HG03354 (cell line): ENCODE data around the gene KRTAP5-4.
"Not testable (repeated sequence)": the region's sequence is repeated elsewhere in the genome, so short reads cannot be mapped to it uniquely, and the experiment has no call there.

Source experiments
- ATAC-seq: cut with Tn5 transposase; IDR thresholded peaks from one replicate; pipeline ENCODE4 v1.9.1; 2021; ENCODE audit warnings: mild to moderate bottlenecking; ENCODE audit not compliant: unreplicated experiment, poor library complexity, severe bottlenecking

Gene KRTAP5-4

DNA sequence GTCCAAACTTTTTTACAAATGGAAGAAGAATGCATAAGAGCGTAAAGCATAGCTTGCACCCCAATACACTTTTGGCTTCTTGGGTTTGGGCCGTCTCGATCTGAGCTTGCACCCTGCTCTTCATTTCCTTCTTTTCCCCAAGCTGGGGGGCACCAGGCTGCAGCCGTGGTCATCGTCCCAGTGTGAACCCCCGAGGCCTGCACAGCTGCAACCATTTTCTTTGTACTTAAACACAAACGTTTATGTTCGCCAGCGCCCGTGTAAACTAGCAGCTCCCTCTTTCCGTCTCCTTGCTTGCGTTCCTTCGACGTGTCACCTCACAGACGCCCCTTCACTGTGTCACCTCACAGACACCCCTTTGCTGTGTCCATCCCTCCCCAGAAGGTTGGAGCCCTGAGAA lies 17.7 kb upstream of the KRTAP5-4 start:
- ATAC-seq, result no peak

DNA sequence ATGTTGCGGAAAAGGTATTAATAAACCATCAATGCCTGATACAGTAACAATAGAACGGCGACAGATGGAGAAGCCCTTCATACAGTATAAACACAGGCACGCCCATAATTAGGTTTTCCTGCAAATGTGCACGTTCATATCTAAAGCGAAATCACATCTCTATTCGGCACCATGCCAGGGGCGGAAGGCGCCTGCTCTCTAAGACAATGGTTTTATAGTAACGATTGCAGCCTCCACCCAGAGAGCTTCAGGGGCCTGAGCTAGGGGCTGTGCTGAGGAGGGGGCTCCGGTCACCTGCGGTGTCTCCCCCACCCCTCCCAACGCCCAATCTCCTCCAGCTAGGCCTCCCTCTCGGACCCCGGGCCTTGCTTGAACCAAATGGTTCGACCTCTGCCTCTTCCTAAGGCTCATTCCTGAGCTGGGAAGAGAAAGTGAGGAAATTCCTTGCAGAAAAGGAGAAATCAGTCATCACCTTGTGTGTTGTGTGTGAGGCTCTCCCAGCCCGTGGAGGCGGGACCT lies 17.2 kb upstream of the KRTAP5-4 start:
- ATAC-seq, result no peak

DNA sequence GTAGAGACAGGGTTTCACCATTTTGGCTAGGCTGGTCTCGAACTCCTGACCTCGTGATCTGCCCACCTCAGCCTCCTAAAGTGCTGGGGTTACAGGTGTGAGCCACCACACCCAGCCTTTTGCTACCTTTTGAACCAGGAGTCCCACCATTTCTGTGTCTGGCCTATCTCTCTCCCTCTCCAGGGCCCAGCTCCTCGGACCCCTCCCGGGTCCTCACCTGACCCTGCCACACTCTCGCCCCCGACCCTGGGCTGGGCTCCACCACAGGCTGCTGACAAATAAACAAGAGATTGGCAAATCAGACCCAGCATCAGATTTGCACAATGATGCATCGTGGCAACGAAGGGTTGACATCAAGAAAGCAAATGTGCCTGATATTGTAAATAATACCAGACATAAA lies 16.4 kb upstream of the KRTAP5-4 start:
- no peak for ATAC-seq

DNA sequence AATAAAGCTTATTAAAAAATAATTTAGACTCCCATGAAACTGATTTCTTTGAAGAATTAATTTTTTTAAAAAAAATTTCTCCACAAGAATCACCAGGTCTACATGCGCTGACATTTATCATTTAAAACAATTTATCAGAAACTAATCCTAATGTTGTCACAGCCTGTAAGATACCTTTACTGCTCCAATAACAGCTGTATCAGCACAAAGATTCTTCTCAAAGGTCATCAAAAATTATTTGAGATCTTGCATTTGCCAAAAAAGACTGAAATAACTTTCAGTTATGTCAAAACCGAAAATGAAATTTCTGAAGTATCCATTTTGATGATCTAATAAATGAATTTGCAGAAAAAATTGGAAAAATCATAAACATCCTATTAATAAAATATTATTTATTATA lies 15.7 kb upstream of the KRTAP5-4 start:
- ATAC-seq, result no peak

DNA sequence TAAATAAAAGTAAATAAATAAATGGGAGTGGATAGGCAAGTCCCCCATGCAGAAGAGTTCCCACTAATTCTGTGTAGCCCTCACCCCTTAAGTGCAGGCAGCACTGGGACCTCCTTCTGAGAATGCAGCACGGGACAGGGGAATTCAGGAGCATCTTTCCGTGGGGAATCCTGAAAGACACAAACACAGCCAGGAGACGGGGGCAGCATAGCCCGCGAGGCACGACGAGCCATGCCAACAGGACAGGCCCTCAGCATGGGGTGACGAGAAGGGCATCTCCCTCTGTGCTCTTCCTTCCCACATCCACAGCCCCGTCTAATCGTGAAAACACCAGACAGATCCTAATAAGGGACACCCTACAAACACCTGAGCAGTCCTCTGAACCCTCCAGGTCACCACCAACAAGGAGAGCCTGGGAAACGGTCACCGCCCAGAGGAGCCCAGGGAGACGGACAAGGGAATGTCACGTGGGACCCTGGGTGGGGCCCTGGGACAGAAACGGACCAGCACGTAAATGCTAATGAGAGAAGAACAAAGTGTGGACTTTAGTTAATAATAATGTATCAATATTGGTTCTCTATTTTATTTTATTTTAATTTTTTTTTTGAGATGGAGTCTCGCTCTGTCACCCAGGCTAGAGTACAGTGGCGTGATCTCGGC lies 14.5 kb upstream of the KRTAP5-4 start:
- no peak for ATAC-seq

DNA sequence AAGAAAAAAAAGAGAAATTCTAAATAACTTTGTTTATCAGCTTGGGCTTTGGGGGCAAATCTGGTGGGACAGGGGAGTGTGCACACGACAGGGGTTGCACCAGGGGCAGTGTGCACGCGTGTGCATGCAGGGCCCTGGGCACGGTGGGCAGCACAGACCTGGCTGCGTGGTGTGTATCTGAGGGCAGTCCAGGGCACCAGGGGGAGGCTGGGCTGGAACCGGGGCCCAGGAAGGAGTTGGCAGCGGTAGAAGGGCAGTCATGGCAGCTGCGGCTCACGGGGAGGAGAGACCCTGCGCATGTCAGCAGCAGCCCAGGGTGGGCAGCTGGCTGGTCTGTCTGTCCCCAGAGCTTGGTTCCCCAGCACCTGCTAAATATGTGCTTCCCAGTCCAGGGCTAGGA lies 11.9 kb upstream of the KRTAP5-4 start:
- no peak for ATAC-seq

DNA sequence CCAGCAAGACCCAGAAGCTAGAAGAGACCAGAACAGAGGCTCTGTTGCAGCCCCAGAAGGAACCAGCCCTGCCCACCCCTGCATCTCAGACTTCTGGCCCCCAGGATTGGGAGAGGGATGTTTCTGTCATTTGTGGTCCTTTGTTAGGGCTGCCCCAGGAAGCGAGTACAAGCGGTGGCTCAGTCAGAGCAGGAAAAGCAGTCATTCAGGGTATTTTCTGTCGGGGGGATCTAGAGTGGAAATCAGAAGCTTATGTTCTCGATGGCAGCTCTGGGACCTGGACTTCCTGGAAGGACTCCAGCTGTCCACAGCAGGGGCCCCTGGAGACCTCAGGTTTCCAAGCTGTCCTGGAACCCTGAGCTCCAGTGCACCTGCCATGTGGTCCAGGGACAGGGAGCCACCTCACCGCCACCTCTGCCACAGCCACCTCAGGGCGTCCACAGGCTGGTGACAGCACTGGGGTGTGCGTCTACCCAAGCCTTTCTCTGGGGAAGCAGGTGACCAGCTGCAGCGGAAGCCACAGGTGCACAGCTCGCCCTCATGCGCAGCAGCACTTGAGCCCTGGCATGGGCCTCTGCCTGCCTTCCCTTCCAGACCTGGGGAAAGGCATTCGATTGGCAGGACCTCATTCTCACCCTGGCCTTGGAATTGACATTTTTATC lies 10.2 kb upstream of the KRTAP5-4 start:
- no peak for ATAC-seq

DNA sequence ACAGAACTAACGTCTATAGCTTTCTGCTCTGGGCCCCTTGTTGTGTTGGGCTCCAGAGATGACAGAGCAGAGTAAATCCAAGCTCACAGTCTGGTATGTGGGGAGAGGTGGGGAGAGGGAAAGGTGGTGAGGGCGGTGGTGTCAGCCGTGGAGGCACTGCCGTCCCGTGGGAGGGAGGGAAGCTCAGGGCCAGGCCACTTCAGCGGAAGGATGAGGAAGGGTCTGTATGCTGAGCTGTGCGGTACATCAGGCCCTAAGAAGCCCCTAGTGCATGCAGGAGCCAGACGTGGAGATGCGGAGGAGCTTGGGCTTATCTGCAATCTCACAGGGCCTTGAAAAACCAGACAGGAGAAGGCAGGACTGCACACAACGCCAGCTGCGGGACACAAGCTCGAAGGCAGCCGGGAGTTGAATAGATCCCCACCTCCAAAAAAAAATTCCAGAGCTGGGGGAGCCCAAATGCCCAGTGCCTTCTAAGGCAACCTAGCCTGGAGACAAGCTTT lies 9.2 kb upstream of the KRTAP5-4 start:
- ATAC-seq, result no peak

DNA sequence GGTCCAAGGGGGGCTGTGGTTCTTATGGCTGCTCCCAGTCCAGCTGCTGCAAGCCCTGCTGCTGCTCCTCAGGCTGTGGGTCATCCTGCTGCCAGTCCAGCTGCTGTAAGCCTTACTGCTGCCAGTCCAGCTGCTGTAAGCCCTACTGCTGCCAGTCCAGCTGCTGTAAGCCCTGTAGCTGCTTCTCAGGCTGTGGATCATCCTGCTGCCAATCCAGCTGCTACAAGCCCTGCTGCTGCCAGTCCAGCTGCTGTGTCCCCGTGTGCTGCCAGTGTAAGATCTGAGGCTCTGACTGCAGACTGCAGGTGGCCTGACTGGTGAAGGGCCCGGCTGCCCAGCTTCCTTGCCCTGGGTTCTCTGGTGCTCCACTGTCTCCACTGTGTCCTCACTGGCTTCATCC lies 8.3 kb upstream of the KRTAP5-4 start:
- ATAC-seq, result no peak

DNA sequence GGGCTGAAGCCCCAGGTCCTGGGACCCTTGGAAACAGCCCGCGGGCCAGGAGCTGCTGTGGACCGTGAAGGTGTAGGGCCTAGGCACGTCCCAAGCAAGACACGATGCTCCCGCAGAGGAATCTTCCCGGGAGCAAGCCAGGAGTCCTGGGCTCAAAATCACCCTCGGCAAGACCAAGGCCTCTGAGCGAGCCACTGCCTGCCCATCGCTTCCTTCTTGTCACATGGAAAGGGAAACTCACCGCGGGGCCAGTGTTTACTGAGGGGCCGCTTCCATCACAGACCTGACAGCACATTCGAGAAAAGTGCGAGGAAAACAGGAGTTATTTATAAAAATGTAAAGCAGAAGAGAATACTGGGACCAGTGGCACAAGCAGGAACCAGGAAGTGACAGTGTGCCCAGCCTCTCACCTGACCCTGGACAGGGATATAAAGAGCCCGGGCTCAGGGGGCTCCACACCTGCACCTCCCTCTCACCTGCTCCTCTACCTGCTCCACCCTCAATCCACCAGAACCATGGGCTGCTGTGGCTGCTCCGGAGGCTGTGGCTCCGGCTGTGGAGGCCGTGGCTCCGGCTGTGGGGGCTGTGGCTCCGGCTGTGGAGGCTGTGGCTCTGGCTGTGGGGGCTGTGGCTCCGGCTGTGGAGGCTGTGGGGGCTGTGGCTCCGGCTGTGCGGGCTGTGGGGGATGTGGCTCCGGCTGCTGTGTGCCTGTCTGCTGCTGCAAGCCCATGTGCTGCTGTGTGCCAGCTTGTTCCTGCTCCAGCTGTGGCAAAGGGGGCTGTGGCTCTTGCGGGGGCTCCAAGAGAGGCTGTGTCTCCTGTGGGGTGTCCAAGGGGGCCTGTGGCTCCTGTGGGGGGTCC lies 7.6 kb upstream of the KRTAP5-4 start, which contains the start of gene KRTAP5-5:
Gene KRTAP5-5 (plus strand): TSS at position 450 of the 860 bp plus-strand sequence. CDS start 66 bp downstream, at position 516.
- ATAC-seq, result no peak

DNA sequence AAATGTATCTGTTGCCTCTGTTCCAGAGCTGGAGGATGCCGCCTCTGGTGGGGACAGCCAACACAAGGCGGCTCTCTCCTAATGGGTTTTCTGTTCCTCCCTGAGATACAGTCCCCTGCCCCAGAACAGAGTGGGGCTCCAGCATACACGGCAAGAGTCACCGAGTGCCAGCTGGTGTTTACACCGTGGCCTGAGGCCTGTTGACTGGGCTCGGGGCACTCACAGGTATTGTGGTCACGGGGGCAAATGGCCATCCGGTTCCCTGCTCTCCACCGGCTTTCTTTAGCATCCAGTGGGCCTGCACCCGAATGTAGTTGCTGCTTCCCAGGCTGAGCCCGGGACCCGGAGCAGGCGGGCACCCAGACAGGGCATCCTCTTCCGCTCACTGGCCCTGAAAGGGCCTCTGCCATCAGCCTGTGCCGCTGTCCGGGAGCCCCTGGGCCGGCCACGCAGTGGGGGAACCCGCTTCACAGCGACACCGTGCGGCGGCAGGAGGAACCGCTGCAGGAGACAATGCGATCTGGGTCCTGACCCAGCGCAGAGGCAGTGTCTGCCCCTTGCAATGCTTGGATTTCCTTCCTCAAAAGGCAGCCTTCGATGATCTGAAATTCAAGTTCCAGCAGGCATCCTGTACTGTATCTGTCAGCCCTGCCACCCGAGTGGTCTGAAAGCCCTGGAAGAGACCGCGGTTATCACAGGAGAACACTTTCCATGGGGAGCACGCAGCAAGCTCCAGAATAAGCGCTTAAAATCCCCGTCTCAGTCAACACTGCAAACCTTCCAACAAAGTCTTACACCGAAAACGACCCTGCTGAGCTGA lies 6.8 kb upstream of the KRTAP5-4 start:
- peak; percentile 52 for ATAC-seq

DNA sequence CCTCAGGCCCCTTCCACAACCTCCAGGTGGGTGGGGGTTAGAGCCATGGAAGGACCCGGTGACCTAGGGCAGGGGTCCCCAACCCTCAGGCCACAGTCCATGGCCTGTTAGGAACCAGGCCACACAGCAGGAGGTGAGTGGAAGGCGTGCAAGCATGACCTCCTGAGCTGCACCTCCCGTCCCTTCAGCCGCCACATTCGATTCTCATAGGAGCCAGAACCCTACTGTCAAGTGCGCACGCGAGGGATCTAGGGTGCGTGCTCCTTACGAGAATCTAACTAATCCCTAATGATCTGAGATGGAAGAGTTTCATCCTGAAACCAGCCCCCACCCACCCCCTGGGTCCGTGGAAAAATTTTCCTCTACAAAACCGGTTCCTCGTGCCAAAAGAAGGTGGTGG lies 3.6 kb upstream of the KRTAP5-4 start:
- no peak for ATAC-seq

DNA sequence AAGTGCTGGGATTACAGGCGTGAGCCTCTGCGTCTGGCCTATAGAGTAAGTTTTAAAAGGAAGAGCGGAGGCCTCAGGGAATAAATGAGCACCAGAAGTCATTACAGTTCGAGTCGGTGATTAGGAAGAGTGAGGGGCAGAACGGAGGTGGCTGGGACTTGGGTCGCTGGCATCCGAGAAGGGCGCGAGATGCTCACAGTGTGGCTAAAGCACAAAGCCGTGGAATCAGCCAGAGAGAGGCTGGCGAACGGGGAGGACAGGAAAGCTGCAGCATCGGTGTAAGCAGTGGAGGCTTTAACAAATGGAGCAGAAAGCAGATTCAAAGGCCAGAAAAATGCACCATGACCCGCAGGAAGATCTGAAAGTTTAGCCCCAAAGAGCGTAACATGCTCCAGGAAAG lies 2.7 kb upstream of the KRTAP5-4 start:
- no peak for ATAC-seq

DNA sequence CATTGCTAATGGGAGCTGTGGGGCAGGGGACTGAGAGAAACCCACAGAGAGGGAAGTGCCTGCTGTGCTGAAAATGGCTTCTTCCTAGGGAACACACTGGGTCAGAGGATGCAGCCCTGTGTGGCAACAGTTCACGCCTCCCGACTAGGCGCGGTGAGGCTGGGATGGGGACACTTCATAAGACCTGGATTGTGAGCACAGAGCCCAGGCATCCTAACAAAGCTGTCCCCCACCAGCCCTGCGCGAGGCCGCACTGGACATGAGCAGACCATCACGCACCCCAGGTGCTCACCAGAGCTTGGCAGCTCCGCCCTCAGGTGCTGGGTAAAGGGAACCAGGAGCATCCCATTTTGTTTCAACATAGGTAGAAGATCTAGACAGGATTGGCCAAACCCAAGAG lies 1.8 kb upstream of the KRTAP5-4 start:
- ATAC-seq, result no peak

DNA sequence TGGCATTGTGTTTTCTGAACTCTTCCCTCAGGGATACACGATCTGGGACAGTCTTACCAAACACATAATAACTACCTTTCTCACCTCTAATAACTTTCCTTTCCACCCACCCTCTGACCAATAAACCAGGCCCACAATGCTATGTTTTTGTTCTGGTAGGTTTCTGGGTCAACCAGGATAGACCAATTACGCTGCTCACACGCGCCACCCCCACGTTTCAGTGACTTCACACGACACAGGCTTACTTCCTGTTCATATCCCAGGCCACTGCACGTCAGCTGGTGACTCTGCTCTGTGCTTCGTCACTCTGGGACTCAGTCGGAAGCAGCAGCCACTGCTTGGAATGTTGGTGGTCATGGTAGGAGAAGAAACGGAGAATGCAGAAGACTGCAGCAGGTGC lies 2.5 kb downstream of the KRTAP5-4 start:
- no peak for ATAC-seq

DNA sequence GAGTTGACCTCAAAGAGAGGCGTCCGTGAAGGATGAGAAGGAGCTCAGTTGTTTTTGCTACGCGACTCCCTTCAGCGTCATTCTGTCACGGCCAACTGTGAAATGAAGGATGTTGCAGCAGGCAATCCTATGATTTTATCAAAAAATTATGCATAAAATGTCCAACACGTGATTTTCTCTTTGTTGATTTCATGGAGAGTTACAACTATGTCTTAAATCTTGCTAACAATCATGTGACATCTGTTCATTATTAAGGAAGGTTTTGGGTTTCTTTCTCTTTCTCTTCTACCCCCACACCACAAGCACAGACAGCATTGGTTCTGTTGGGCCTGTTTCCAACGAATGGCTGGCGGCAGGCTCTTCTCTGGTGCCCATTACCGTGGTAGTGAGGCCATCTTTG lies 3.7 kb downstream of the KRTAP5-4 start:
- no peak for ATAC-seq

DNA sequence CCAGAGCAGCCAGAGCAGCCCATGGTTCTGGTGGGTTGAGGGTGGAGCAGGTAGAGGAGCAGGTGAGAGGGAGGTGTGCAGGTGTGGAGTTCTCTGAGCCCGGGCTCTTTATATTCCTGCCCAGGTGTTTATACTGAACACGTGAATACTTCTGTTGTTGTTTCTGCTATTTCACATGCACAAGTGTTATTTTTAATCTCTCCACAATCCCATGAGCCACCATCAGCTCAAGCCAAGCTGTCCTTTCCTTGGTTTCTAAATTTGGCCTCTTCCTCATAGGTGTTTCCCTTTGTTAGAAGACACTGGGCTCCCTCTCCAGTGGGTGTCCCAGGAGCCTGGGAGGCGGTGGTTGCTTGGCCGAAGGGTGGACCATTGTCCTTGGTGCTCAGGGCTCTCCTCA lies 13.6 kb downstream of the KRTAP5-4 start, which contains the start of gene KRTAP5-3:
Gene KRTAP5-3 (minus strand): TSS at position 101 of the 400 bp plus-strand sequence. CDS start 78 bp downstream, at position 23.
- no peak for ATAC-seq

DNA sequence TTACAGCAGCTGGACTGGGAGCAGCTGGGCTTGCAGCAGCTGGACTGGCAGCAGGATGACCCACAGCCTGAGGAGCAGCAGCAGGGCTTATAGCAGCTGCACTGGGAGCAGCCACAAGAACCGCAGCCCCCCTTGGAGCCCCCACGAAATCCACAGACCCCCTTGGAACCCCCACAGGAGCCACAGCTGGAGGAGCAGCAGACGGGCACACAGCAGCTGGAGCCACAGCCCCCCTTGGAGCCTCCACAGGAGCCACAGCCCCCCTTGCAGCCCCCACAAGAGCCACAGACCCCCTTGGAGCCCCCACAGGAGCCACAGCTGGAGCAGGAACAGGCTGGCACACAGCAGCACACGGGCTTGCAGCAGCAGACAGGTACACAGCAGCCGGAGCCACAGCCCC lies 14.0 kb downstream of the KRTAP5-4 start:
- ATAC-seq, result not testable (repeated sequence)

DNA sequence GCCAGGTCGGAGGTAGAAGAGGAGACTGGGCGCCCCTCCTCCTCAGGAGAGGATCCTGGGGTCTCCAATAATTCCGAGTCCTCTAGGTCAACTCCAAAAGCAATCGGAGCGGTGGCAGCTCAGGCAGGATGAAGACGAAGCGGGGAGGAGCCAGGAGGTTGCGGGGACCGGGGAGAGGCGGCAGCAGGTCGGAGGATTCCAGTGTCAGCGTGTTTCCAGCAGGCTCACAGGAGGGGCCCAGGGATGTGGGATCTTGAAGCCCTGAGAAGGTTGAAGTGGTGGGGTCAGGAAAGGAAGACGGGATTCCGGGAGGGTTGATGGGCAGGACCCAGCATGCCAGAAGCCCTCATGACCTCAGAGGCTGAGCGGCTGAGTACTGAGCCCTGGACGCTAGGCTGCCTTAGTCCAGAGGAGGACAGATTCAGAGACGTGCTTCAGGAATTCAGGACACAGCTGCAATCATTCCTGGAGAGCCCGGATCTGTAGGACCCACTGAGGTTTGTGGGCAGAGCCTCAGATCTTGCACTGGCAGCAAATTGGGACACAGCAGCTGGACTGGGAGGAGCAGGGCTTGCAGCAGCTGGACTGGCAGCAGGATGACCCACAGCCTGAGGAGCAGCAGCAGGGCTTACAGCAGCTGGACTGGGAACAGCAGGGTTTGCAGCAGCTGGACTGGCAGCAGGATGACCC lies 14.6 kb downstream of the KRTAP5-4 start:
- ATAC-seq, result not testable (repeated sequence)
